NOMO-1 treated with dmso at 0.1 percent for 144 hours (cell line): Measurements from ENCODE around the gene RARA.

Experiments used
- DNase-seq: peaks from one replicate; lab custom pipeline; 2025; ENCODE audit not compliant: unreplicated experiment; lab: John Stamatoyannopoulos, UW

The RARA gene

GRCh38 chr17:40315678-40316570 is 6.9 kb downstream of the RARA start:
- DNase-seq = no peak

- no peak for DNase-seq
Measured at GRCh38 chr17:40316571-40317344, 7.8 kb downstream of the RARA start.

- no peak for DNase-seq
Measured at GRCh38 chr17:40317345-40317873, 8.4 kb downstream of the RARA start.

GRCh38 chr17:40317880-40318829 is 9.2 kb downstream of the RARA start:
- peak; percentile 89 for DNase-seq

- no peak for DNase-seq
Measured at GRCh38 chr17:40318830-40319391, 9.9 kb downstream of the RARA start.

GRCh38 chr17:40319651-40320540 is 10.9 kb downstream of the RARA start:
- no peak for DNase-seq

- no peak for DNase-seq
Measured at GRCh38 chr17:40320756-40321523, 12.0 kb downstream of the RARA start.

GRCh38 chr17:40321524-40321929 is 12.5 kb downstream of the RARA start:
- DNase-seq = no peak

GRCh38 chr17:40321961-40322357 is 13.0 kb downstream of the RARA start:
- DNase-seq = no peak

- DNase-seq = peak; percentile 92
Measured at GRCh38 chr17:40322358-40323315, 13.7 kb downstream of the RARA start.

GRCh38 chr17:40323391-40324381 is 14.7 kb downstream of the RARA start:
- DNase-seq = no peak

- DNase-seq = no peak
Measured at GRCh38 chr17:40325156-40326013, 16.4 kb downstream of the RARA start.

GRCh38 chr17:40326014-40326831 is 17.2 kb downstream of the RARA start:
- DNase-seq = peak; percentile 30

- DNase-seq = no peak
Measured at GRCh38 chr17:40326832-40327199, 17.8 kb downstream of the RARA start.
